ENCODE measurements around the gene ABLIM3.

- TF ChIP-seq EP300 (IDR thresholded peaks at IDR 0.05; ENCODE audit: borderline replicate concordance in 1 of 2, control insufficient read depth in 1 of 2, low read depth in 2 of 2, low read length in 2 of 2) (no peak), SMARCA5 (IDR thresholded peaks at IDR 0.05) (no peak), POLR2AphosphoS5 (IDR thresholded peaks at IDR 0.05; ENCODE audit: low read length) (no peak), RCOR1 (conservative IDR thresholded peaks at IDR 0.05; ENCODE audit: low read depth, low read length) (no peak), NFYB (IDR thresholded peaks at IDR 0.05; ENCODE audit: insufficient read depth, low read depth, low read length) (no peak), CTCF (IDR thresholded peaks at IDR 0.05 in 2 of 3, conservative IDR thresholded peaks at IDR 0.05 in 1 of 3; ENCODE audit: control insufficient read depth in 2 of 3, extremely low read depth in 1 of 3, insufficient read depth in 1 of 3, low read depth in 3 of 3, low read length in 3 of 3) (no peak), HDAC2 (IDR thresholded peaks at IDR 0.05) (no peak), POLR2A (IDR thresholded peaks at IDR 0.05; ENCODE audit: low read depth, low read length) (no peak), ZZZ3 (IDR thresholded peaks at IDR 0.05; ENCODE audit: control insufficient read depth, insufficient read length, low read depth) (no peak), REST (IDR thresholded peaks at IDR 0.05; ENCODE audit: low read depth, low read length) (no peak), PRDM15 (CRISPR knock-in tag; IDR thresholded peaks at IDR 0.05) (no peak)
These were observed 139.5 kb downstream of the ABLIM3 start for GRCh38 chr5:149280802-149281201.
